ENCODE data around the gene TET3. TPM values are rescaled to one million over a fixed set of nuclear protein-coding genes. Genes with fewer than 3 reads are reported as not detected.
"Not testable (repeated sequence)": the region's sequence is repeated elsewhere in the genome, so short reads cannot be mapped to it uniquely, and the experiment has no call there.

TET3 gene
- polyA plus RNA-seq (2012; ENCODE audit: insufficient read depth, insufficient read length): 7.7 TPM

GRCh38 chr2:73984203-73984921, at the start of gene TET3:
Gene TET3, plus strand, starts transcription at chr2:73984910. Its CDS starts 1,494 bp downstream, at chr2:73986404.
- H3K4me3 ChIP-seq (ENCODE audit: low read length): peak within 1 kb of the TSS; percentile 69
- no peak for DNase-seq (ENCODE audit: low read depth, low spot score)

DNA sequence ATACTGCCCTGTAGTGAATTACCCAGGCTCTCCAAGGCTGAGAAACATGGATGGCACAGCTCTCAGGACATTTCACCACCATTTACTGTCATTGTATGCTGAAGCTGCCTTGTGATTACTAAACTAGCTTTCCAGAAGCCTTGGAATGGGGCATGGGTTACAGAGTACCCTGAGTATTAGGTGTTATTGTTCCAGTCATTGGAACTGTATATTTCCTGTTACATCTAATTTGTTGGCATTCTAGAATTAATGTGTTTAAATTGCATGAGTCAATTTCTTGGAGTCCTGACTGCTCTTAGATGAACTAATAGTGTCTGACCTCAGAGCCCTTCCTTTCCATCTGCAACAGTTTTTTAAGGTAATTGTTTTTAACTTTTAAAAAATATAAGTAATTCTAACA, 49.1 kb upstream of the TET3 start:
- no peak for DNase-seq (ENCODE audit: low read depth, low spot score)
- no peak overlapping the region for H3K4me3 ChIP-seq (ENCODE audit: low read length)

- no peak overlapping the region for H3K4me3 ChIP-seq (ENCODE audit: low read length)
- no peak for DNase-seq (ENCODE audit: low read depth, low spot score)
These were observed 47.4 kb upstream of the TET3 start for GRCh38 chr2:73937103-73937885.

GRCh38 chr2:73937899-73938298, 46.8 kb upstream of the TET3 start:
- no peak for DNase-seq (ENCODE audit: low read depth, low spot score)
- no peak overlapping the region for H3K4me3 ChIP-seq (ENCODE audit: low read length)

GRCh38 chr2:73938718-73939352, 45.9 kb upstream of the TET3 start:
- no peak overlapping the region for H3K4me3 ChIP-seq (ENCODE audit: low read length)
- no peak for DNase-seq (ENCODE audit: low read depth, low spot score)

DNA sequence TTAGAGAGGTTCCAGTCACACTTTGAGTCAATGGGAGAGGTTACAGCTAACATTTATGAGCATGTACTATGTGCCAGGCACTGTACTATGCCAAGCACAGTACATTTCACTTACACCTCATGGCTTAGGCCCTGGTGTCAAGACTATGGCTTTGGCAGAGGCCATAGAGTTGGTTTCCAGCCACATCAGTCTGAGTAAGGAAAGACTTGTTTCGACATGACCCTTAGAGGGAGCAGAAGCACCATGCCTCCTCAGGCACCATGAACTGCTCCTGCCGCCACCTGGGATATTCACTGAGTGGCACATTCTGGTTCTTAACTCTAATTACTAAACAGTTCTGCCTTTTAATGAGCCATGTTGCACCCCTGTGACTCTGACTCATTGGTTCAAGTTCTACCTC, 45.3 kb upstream of the TET3 start:
- no peak for DNase-seq (ENCODE audit: low read depth, low spot score)

DNA sequence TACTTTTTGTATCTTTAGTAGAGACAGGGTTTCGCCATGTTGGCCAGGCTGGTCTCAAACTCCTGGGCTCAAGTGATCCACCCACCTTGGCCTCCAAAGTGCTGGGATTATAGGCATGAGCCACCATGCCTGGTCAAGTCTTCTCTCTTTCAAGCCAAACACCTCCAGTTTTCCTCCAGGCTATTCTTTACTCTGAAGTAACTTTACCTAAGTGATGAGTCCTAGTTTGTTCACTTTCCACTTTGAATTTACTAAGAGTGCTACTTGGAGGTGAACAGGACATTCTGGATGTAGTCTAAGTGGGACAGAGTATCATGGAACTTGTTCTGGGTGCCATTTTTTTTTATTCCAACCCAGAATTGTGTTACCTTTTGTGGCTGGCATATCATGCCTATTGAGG, 44.6 kb upstream of the TET3 start:
- not testable (repeated sequence) for DNase-seq (ENCODE audit: low read depth, low spot score); H3K4me3 ChIP-seq (ENCODE audit: low read length)

More for the DNA sequence above, 45.3 kb upstream of the TET3 start:
- H3K4me3 ChIP-seq (ENCODE audit: low read length): no peak overlapping the region

DNA sequence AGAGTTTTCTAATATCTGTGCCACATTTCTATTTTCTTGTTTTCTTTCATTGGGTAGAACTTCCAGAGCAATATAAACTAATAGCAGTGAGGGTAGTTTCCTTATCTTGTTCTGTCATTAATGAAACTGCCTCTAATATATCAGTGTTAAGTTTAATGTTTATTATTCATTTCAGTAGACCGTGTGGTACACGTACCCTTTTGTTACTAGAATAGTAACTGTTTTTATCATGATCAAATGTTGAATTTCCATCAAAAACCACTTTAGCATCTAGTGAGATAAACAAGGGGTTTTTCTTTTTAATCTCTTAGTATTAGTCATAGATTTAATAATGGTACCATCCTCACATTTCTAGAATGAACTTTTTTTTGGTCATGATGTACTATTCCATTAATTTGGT, 42.0 kb upstream of the TET3 start:
- no peak overlapping the region for H3K4me3 ChIP-seq (ENCODE audit: low read length)
- DNase-seq (ENCODE audit: low read depth, low spot score): no peak

- no peak overlapping the region for H3K4me3 ChIP-seq (ENCODE audit: low read length)
- DNase-seq (ENCODE audit: low read depth, low spot score): no peak
These were observed 40.0 kb upstream of the TET3 start for GRCh38 chr2:73944714-73945113.

DNA sequence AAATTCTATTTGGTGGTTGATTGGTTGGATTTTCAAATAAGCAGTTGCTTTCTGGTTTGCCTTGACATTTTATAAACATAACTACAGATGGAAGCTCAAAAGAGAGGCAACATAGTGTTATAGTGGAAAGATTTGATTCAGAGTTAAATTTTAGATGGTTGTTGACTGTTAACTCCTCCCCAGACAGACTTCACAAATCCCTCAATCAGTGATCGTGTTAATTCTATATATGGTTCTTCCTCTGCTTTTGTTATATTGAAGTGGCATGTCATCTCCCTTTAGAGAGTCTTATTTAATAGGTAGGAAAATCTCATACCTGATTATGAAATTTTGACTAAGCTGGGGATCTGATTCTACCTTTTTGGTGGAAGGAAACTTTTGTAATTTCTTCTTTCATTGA, 38.5 kb upstream of the TET3 start:
- no peak for DNase-seq (ENCODE audit: low read depth, low spot score)
- H3K4me3 ChIP-seq (ENCODE audit: low read length): no peak overlapping the region

DNA sequence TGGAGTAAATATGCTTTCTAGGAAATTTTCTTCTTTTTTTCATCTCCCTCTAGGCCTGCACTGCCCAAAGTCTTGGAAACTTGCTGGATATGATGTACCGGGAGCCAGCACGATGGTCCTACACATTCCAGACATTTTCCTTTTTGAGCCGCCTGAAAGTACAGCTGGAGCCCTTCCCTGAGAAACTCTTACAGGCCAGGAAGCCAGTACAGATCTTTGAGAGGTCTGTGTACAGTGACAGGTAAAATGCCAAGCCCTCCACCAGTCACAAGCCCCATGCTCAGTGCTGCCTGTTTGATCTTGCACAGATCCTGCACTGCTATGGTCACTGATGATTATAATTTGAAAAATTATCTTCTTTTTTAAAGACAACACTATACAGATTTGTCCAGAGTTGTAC, 38.0 kb upstream of the TET3 start:
- no peak overlapping the region for H3K4me3 ChIP-seq (ENCODE audit: low read length)
- DNase-seq (ENCODE audit: low read depth, low spot score): no peak

GRCh38 chr2:73947412-73948018, 37.2 kb upstream of the TET3 start:
- no peak overlapping the region for H3K4me3 ChIP-seq (ENCODE audit: low read length)
- no peak for DNase-seq (ENCODE audit: low read depth, low spot score)

GRCh38 chr2:73949802-73950201, 34.9 kb upstream of the TET3 start:
- H3K4me3 ChIP-seq (ENCODE audit: low read length): no peak overlapping the region
- no peak for DNase-seq (ENCODE audit: low read depth, low spot score)

DNA sequence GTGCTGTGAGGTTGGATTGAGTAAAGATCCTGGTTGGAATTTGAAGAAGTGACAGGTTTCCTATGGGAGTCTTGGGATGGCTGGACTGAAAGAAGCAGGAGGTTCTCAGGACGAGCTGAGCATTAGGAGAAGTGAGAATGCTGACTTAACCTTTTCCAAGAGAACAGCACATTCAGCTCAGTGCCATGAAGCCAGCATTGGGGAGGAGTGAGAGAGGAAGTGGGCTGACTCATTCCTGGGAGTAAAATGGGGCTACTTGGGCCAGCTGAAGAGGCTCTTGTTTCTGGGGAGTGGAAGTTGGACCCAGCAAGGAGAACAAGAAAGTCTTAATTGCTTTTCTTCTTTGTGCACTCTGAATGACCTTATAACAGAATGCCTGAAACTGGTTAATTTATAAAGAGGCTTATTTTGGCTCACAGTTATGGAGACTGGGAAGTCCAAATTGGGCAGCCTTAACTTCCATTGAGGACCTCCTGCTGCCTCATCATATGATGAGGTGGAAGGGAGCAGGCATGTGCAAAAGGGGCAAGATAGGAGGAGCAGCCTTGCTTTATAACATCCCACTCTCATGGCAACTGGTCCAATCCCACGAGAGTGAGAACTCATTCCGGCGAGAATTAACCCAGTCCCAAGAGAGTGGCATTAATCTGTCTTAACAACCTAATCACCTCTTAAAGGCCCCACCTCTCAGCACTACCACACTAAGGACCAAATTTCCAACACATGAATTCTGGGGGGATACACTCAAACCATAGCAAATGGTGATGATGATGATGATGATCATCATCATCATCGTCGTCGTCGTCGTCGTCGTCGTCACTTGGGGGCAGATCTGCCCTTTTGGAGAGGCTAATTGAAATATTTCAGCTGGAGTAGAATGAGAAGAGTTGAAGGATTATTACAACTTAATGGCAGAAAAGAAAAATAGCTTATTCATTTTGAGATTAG, 31.9 kb upstream of the TET3 start:
- no peak overlapping the region for H3K4me3 ChIP-seq (ENCODE audit: low read length)

DNA sequence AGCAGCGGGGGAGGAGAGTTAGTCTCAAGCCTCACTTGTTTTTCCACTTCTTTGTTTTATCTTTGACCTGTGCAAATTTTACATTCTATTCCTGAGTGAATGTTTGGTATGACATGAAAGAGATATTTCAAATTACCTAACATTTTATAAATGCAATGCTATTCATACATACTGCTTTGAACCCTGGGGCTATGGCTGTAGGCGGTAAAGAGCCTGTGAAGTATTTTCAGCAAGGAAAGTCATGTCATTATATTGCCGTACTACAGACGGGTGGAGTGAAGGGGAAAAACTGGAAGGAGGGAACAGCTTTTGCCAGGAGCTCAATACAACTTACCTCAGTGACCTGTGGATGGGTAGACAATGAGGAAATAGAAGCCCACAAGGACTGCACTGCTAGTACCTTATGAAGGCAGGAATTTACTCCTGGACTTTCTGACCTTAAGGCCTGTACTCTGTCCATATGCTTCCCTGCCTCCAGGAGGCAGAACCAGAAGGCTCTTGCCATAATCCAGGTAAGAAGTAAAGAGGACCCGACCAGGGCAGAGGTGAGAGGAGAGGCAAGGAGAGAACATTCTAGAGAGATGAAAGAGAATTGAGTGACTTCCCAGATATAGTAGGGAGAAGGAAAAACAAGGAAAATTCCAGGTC, 28.4 kb upstream of the TET3 start:
- no peak for DNase-seq (ENCODE audit: low read depth, low spot score)
- H3K4me3 ChIP-seq (ENCODE audit: low read length): no peak overlapping the region

More for the DNA sequence above, 31.9 kb upstream of the TET3 start:
- no peak for DNase-seq (ENCODE audit: low read depth, low spot score)

GRCh38 chr2:73961274-73961673, 23.4 kb upstream of the TET3 start:
- no peak for DNase-seq (ENCODE audit: low read depth, low spot score)
- H3K4me3 ChIP-seq (ENCODE audit: low read length): no peak overlapping the region

- H3K4me3 ChIP-seq (ENCODE audit: low read length): no peak overlapping the region
- no peak for DNase-seq (ENCODE audit: low read depth, low spot score)
These were observed 22.7 kb upstream of the TET3 start for GRCh38 chr2:73961823-73962615.

Measured in Jurkat, Clone E6-1 (cell line).